ENCODE results near the gene ARMH3.

- TF ChIP-seq POLR2A (IDR thresholded peaks at IDR 0.05) (no peak), EP300 (IDR thresholded peaks at IDR 0.05) (no peak), CTCF (IDR thresholded peaks at IDR 0.05) (no peak), POLR2AphosphoS5 (IDR thresholded peaks at IDR 0.05) (no peak)
Observed at GRCh38 chr10:101920546-101920945, 135.4 kb downstream of the ARMH3 start.

Measured in stomach (tissue), 4 donors.